Activated B cell treated with CpG ODN at 0.5 μM for 24 hours (primary cell): ENCODE measurements around the gene CRHR1. TPM values are rescaled to one million over a fixed set of nuclear protein-coding genes. Genes with fewer than 3 reads are reported as not detected.

Experiments
- ATAC-seq: fragments of 200-7000 bp; cut with Tn5 transposase; one replicate; pipeline ENCODE4 v1.10.0; 2021; ENCODE audit warnings: low read depth, mild to moderate bottlenecking, moderate library complexity
- CTCF ChIA-PET: fragments of 350-600 bp; sonication (Branson Sonifier 250); formaldehyde crosslinking; loops from one replicate; lab custom pipeline; 2021; ENCODE audit warnings: antibody characterized with exemption; lab: Charles Lee
- POLR2A ChIA-PET: fragments of 350-600 bp; sonication (Branson Sonifier 250); formaldehyde crosslinking; loops from one replicate; lab custom pipeline; 2021; ENCODE audit warnings: antibody characterized with exemption; lab: Charles Lee
- DNase-seq: peaks from one replicate; pipeline ENCODE4 v3.0.0; 2022
- H3K27ac Mint-ChIP-seq: one replicate; pipeline ENCODE4 v1.8.0; 2020; ENCODE audit warnings: mixed read lengths
- H3K27me3 Mint-ChIP-seq: one replicate; pipeline ENCODE4 v1.8.0; 2021; ENCODE audit warnings: mixed read lengths
- H3K36me3 Mint-ChIP-seq: one replicate; pipeline ENCODE4 v1.8.0; 2021; ENCODE audit warnings: low read depth, mixed read lengths
- H3K4me1 Mint-ChIP-seq: one replicate; pipeline ENCODE4 v1.8.0; 2021; ENCODE audit warnings: mixed read lengths
- H3K4me3 Mint-ChIP-seq: one replicate; pipeline ENCODE4 v1.8.0; 2020; ENCODE audit warnings: mild to moderate bottlenecking, mixed read lengths
- H3K9me3 Mint-ChIP-seq: one replicate; pipeline ENCODE4 v1.8.0; 2020; ENCODE audit warnings: mixed read lengths
- CTCF ChIP-seq: fragments of 200-600 bp; IDR thresholded peaks from one replicate; pipeline ENCODE4 v1.8.0; 2022; ENCODE audit warnings: antibody characterized with exemption, mild to moderate bottlenecking
- intact Hi-C: fragments of 100-400 bp; cut with micrococcal nuclease; formaldehyde crosslinking; loops from one replicate; pipeline ENCODE4 v1.15.1; 2024
- total RNA-seq: library from RNA; stranded (reverse); gene quantifications from 2 replicates; pipeline ENCODE4 v1.2.3, GENCODE V29; 2022

The CRHR1 gene
- total RNA-seq, 1 donor from 2014 or later: not detected

GRCh38 chr17:45814622-45815606, 30.8 kb downstream of the CRHR1 start:
- ChIA-PET CTCF (no interaction called here), POLR2A (interaction anchor here (0.7 kb wide), 1 partner anchor 138 kb away, joined by 3 read pairs; no protein-coding TSS in a partner anchor)
- H3K4me3 Mint-ChIP-seq: no peak overlapping the region
- intact Hi-C loops: no loop called here
- H3K36me3 Mint-ChIP-seq: no peaks in the 10 kb centered on the region
- H3K9me3 Mint-ChIP-seq: no peaks in the 10 kb centered on the region
- H3K27me3 Mint-ChIP-seq: peaks cover 9% of the 10 kb centered on the region
- no peaks in the 10 kb centered on the region for H3K4me1 Mint-ChIP-seq
- TF ChIP-seq CTCF: no peak
- DNase-seq (no peak), ATAC-seq (no peak)
- no peak overlapping the region for H3K27ac Mint-ChIP-seq

GRCh38 chr17:45815752-45816151, 31.6 kb downstream of the CRHR1 start:
- Mint-ChIP-seq H3K4me3 (no peak overlapping the region), H3K36me3 (no peaks in the 10 kb centered on the region), H3K4me1 (no peaks in the 10 kb centered on the region), H3K27me3 (peaks cover 13% of the 10 kb centered on the region), H3K9me3 (no peaks in the 10 kb centered on the region), H3K27ac (no peak overlapping the region)
- ATAC-seq: no peak
- ChIA-PET POLR2A (no interaction called here), CTCF (no interaction called here)
- no peak for TF ChIP-seq CTCF
- intact Hi-C loops: no loop called here
- DNase-seq: no peak

DNA sequence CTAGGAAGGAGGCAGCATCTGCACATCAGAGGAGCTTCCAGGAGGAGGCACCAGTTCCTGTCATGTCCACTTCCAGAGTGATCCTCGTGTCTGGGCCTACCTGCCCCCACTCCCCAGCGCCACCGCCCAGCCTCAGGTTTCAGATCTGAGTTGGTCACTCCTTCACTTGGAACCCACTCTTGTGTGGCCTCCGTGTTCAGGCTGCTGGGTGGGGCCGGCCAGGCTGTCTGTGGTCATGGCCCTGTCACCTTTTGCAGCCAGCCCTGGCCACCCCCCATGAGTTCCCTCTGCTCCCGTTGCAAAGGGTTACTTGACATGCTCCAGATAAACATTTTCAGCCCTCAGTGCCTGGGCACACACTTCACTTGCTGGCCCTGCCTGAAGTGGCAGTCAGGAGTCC, 33.9 kb downstream of the CRHR1 start:
- Mint-ChIP-seq H3K9me3 (no peaks in the 10 kb centered on the region), H3K27ac (no peak overlapping the region), H3K27me3 (peaks cover 11% of the 10 kb centered on the region), H3K4me3 (no peak overlapping the region), H3K4me1 (no peaks in the 10 kb centered on the region), H3K36me3 (no peaks in the 10 kb centered on the region)
- DNase-seq: no peak
- CTCF ChIA-PET: no interaction called here
- POLR2A ChIA-PET: no interaction called here
- no peak for ATAC-seq
- no peak for TF ChIP-seq CTCF
- intact Hi-C loops: no loop called here

DNA sequence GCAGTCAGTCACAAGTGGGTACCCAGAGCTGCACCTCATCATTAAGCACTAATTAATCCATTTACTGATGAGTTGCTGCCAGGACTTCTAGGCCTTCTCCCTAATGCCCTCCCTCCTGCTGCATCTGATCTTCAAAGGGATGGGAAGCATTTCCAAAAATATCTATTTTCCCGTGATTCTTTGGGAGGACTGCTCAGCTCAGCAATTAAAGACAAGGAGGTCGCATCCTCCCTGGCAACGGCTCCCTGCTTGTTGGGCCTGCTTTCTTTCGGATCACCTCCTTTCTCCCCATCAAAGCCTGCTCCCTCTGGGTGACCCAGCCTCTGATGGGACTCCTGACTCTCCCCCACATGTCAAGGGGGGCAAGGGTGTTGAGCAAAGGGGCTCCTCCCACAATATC, 34.6 kb downstream of the CRHR1 start:
- TF ChIP-seq CTCF: no peak
- no peaks in the 10 kb centered on the region for H3K36me3 Mint-ChIP-seq
- ChIA-PET CTCF (no interaction called here), POLR2A (no interaction called here)
- no peak for DNase-seq
- ATAC-seq: no peak
- no peaks in the 10 kb centered on the region for H3K4me1 Mint-ChIP-seq
- no peaks in the 10 kb centered on the region for H3K9me3 Mint-ChIP-seq
- no peak overlapping the region for H3K4me3 Mint-ChIP-seq
- peaks cover 9% of the 10 kb centered on the region for H3K27me3 Mint-ChIP-seq
- no peak overlapping the region for H3K27ac Mint-ChIP-seq
- intact Hi-C loops: no loop called here

DNA sequence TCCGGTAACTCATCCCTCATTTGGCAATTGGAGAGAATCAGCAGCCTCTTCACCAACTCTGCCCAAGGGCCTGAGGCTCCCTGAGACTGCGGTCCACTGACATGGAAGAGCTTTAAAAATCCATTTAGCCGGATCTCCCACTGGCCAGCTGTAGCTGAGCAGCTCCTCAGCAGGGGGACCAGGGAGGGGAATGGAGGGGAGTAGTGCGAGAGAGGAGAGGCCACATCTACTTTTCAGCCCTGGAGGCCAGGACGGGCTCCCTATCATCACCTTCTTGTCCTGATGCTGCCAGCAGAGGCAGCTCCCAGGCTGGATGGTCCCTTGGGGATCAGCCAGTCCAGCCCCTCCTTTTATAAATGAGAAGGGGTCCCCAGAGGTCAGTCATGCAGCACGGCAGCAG, 35.5 kb downstream of the CRHR1 start:
- ChIA-PET CTCF (interaction anchor here (1.2 kb wide), 1 partner anchor 12 kb away, joined by 4 read pairs; no protein-coding TSS in a partner anchor), POLR2A (no interaction called here)
- DNase-seq: no peak
- TF ChIP-seq CTCF: no peak
- ATAC-seq: no peak
- peaks cover 8% of the 10 kb centered on the region for H3K27me3 Mint-ChIP-seq
- H3K4me1 Mint-ChIP-seq: no peaks in the 10 kb centered on the region
- no peaks in the 10 kb centered on the region for H3K36me3 Mint-ChIP-seq
- no peak overlapping the region for H3K27ac Mint-ChIP-seq
- intact Hi-C loops: no loop called here
- H3K9me3 Mint-ChIP-seq: no peaks in the 10 kb centered on the region
- no peak overlapping the region for H3K4me3 Mint-ChIP-seq
